Airway epithelial cell (primary cell): ENCODE data around the gene MEP1A. TPM values are rescaled to one million over a fixed set of nuclear protein-coding genes. Genes with fewer than 3 reads are reported as not detected.

ENCODE experiments used
- total RNA-seq: library from RNA; depleted of rRNA; stranded (reverse); fragments of >200 nt; gene quantifications from 2 replicates; pipeline ENCODE4 v1.2.3, GENCODE V29; 2015

The MEP1A gene, protein sequence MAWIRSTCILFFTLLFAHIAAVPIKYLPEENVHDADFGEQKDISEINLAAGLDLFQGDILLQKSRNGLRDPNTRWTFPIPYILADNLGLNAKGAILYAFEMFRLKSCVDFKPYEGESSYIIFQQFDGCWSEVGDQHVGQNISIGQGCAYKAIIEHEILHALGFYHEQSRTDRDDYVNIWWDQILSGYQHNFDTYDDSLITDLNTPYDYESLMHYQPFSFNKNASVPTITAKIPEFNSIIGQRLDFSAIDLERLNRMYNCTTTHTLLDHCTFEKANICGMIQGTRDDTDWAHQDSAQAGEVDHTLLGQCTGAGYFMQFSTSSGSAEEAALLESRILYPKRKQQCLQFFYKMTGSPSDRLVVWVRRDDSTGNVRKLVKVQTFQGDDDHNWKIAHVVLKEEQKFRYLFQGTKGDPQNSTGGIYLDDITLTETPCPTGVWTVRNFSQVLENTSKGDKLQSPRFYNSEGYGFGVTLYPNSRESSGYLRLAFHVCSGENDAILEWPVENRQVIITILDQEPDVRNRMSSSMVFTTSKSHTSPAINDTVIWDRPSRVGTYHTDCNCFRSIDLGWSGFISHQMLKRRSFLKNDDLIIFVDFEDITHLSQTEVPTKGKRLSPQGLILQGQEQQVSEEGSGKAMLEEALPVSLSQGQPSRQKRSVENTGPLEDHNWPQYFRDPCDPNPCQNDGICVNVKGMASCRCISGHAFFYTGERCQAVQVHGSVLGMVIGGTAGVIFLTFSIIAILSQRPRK
- total RNA-seq, result 0.14 and 0.21 TPM in 2 replicates

GRCh38 chr6:46793138-46793537 is at the start of gene MEP1A:
TSS of gene MEP1A (plus strand) at chr6:46793389. CDS start at chr6:46793399, 10 bp downstream.

GRCh38 chr6:46746696-46747095 is 46.5 kb upstream of the MEP1A start, which contains the start of gene ANKRD66:
TSS of gene ANKRD66 (plus strand) at chr6:46746933. CDS start at chr6:46751949, 5,016 bp downstream.

Other genes with a start within 250 kb of the MEP1A start
- 1.8 and 2.4 TPM in 2 replicates for gene CYP39A1, start 140.6 kb upstream of the MEP1A start, total RNA-seq
- 3.1 TPM in 2 replicates for gene SLC25A27, start 140.4 kb upstream of the MEP1A start, total RNA-seq
- under 0.01 TPM in 1 of 2 replicates, not detected in the other for gene TDRD6, start 105.5 kb upstream of the MEP1A start, total RNA-seq
- gene PLA2G7, start 58.0 kb upstream of the MEP1A start, total RNA-seq, result 0.51 and 1.2 TPM in 2 replicates
- gene ANKRD66, start 46.5 kb upstream of the MEP1A start, total RNA-seq, result not detected in 2 replicates
- gene ADGRF5, start 128.5 kb downstream of the MEP1A start, total RNA-seq, result under 0.01 TPM in 1 of 2 replicates, not detected in the other
- gene ADGRF1, start 248.9 kb downstream of the MEP1A start, total RNA-seq, result 23.5 and 24.3 TPM in 2 replicates